Lower lobe of right lung (tissue), 2 donors: ENCODE results near the gene GPR42. TPM values are rescaled to one million over a fixed set of nuclear protein-coding genes. Genes with fewer than 3 reads are reported as not detected.

Experiments used
- ATAC-seq, 2 donors: fragments of 200-7000 bp; cut with Tn5 transposase; one replicate each; pipeline ENCODE4 v1.9.1; 2020 to 2022; ENCODE audit warnings: mild to moderate bottlenecking in 2 of 2, moderate library complexity in 2 of 2
- DNase-seq: peaks from one replicate; pipeline ENCODE4 v3.0.0-alpha.2; 2020
- H3K27ac ChIP-seq: fragments of 200-600 bp; one replicate; pipeline ENCODE4 v1.8.0; 2022
- H3K27me3 ChIP-seq: fragments of 200-600 bp; one replicate; pipeline ENCODE4 v1.8.0; 2022; ENCODE audit warnings: low read depth
- H3K36me3 ChIP-seq: fragments of 200-600 bp; one replicate; pipeline ENCODE4 v1.8.0; 2022; ENCODE audit warnings: mild to moderate bottlenecking
- H3K4me1 ChIP-seq: fragments of 200-600 bp; one replicate; pipeline ENCODE4 v1.8.0; 2022
- H3K4me3 ChIP-seq: fragments of 200-600 bp; one replicate; pipeline ENCODE4 v1.8.0; 2022; ENCODE audit warnings: mild to moderate bottlenecking
- H3K9me3 ChIP-seq: fragments of 200-600 bp; one replicate; pipeline ENCODE4 v1.8.0; 2022
- intact Hi-C: fragments of 100-400 bp; cut with DNase I; formaldehyde crosslinking; loops from one replicate; pipeline ENCODE4 v1.11.0; 2022
- microRNA-seq: library from miRNA; unstranded; fragments of <30 nt; microRNA quantifications from one replicate; pipeline ENCODE4 v1.2.0, GENCODE V29; 2020; ENCODE audit warnings: borderline number of aligned reads
- total RNA-seq: library from RNA; stranded (reverse); fragmentation: NEBNext Ultra II Directional; extraction: Animal tissue kit (Norgen Biotek cat#: 25700); gene quantifications from one replicate; pipeline ENCODE4 v1.2.1, GENCODE V29; 2021
- TF ChIP-seq, protein P1 (sequence below): fragments of 200-600 bp; IDR thresholded peaks from one replicate; pipeline ENCODE4 v1.8.0; 2022; ENCODE audit warnings: antibody characterized with exemption, mild to moderate bottlenecking
- donor health status: DM: no; HTN: yes; CAD: no; lungs with severe emphysema.

Gene GPR42
- total RNA-seq, 1 donor from 2014 or later = not detected

DNA sequence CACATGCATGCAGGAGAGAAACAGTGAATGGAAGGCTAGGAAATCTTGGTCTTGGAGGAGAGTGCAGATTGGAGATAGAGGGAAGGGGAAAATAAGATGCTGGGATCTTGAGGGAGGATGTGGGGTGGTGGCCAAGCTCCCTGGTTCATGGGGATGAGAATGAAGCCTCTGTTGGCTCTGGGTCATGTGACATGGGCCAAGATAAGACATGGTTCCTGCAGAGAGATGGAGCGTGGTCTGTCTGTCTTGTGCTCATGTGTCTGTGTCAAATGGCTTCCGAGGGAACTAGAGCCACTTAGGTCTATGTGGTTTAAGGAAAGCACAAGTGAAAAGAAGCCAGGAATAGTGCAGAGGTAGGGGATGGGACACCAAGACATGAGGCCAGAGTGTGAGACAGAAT, 46.4 kb downstream of the GPR42 start:
- Histone ChIP-seq H3K9me3 (no peaks in the 10 kb centered on the region), H3K4me3 (no peak overlapping the region), H3K4me1 (no peaks in the 10 kb centered on the region), H3K36me3 (no peaks in the 10 kb centered on the region), H3K27me3 (peaks cover 22% of the 10 kb centered on the region), H3K27ac (no peak overlapping the region)
- intact Hi-C loops = no loop called here
- TF ChIP-seq, protein P1, sequence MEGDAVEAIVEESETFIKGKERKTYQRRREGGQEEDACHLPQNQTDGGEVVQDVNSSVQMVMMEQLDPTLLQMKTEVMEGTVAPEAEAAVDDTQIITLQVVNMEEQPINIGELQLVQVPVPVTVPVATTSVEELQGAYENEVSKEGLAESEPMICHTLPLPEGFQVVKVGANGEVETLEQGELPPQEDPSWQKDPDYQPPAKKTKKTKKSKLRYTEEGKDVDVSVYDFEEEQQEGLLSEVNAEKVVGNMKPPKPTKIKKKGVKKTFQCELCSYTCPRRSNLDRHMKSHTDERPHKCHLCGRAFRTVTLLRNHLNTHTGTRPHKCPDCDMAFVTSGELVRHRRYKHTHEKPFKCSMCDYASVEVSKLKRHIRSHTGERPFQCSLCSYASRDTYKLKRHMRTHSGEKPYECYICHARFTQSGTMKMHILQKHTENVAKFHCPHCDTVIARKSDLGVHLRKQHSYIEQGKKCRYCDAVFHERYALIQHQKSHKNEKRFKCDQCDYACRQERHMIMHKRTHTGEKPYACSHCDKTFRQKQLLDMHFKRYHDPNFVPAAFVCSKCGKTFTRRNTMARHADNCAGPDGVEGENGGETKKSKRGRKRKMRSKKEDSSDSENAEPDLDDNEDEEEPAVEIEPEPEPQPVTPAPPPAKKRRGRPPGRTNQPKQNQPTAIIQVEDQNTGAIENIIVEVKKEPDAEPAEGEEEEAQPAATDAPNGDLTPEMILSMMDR = no peak
- no peak for ATAC-seq
- DNase-seq = no peak

DNA sequence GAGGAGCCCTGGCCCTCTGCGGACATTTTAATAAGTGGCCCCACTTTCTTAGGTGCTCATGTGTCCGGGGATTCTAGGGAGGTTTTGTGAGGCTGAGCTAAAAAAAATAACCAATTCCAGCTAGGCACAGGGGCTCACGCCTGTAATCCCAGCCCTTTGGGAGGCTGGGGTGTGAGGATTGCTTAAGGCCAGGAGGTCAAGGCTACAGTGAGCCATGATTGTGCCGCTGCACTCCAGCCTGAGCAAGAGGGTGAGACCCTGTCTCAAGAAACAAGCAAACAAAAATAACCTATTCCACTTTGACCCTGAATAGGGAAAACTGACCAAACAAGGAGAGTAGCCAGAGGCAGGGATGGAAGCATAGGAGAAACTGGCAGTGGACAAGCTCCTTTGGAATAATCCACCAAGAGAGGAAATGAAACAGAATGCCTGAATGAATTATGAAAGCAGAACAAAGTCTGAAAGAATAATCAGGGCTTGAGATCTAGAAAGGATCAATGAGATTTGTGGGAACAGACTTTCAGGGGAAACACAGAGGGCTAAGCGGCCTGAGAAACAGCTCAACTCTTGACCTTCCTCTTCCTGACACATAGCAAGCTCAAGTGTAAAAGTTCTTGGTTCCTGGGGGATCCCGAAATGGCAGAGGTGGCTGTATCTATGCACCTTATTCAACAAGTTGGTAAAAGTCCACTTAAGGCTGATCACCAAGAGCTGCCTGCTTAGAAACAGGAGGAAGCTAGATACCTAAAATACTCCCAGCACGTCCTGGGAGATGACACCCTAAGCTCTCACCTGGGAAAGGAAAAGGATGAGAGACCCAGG, 47.1 kb downstream of the GPR42 start:
- ATAC-seq (no peak), DNase-seq (no peak)
- TF ChIP-seq, protein P1 = no peak
- no peaks in the 10 kb centered on the region for H3K9me3 ChIP-seq
- intact Hi-C loops = no loop called here
- no peaks in the 10 kb centered on the region for H3K4me1 ChIP-seq
- H3K4me3 ChIP-seq = no peak overlapping the region
- peaks cover 22% of the 10 kb centered on the region for H3K27me3 ChIP-seq
- no peaks in the 10 kb centered on the region for H3K36me3 ChIP-seq
- H3K27ac ChIP-seq = no peak overlapping the region

DNA sequence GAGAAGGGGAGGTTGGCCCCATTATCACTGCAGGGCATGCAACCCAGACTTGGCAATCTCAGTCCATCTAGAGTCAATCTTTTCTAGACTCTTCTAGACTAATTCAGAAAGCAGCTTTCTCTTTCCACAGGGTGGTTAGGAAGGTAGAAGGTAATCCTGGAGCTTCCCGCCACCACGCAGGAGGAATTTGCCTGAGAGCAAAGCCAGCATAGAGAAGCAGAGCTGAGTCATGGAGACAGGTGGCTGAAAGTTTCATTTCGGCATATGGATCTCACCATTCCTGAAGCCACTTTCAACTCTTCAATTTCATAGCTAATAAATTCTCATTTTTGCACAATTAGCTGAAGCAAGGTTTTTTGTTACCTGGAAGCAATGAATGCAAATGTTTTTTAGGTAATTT, 48.2 kb downstream of the GPR42 start:
- intact Hi-C loops = no loop called here
- no peak for ATAC-seq
- Histone ChIP-seq H3K27ac (no peak overlapping the region), H3K4me3 (no peak overlapping the region), H3K9me3 (no peaks in the 10 kb centered on the region), H3K4me1 (no peaks in the 10 kb centered on the region), H3K27me3 (peaks cover 22% of the 10 kb centered on the region), H3K36me3 (no peaks in the 10 kb centered on the region)
- TF ChIP-seq, protein P1 = no peak
- DNase-seq = no peak

DNA sequence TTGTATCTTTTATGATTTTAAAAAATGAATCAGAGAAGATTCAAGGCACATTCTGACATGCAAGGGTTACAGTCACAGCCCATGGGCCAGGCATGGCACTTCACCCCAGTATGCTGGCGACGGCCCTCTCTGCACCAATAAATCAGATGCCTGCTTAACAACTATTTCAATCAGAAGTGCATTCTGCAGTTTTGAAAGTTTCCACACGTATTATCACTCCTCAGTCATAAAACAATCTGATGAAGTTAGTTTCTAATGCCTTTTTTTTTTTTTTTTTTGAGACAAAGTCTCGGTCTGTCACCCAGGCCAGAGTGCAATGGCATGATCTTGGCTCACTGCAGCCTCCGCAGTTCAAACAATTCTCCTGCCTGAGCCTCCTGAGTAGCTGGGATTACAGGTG, 48.9 kb downstream of the GPR42 start:
- intact Hi-C loops = no loop called here

DNA sequence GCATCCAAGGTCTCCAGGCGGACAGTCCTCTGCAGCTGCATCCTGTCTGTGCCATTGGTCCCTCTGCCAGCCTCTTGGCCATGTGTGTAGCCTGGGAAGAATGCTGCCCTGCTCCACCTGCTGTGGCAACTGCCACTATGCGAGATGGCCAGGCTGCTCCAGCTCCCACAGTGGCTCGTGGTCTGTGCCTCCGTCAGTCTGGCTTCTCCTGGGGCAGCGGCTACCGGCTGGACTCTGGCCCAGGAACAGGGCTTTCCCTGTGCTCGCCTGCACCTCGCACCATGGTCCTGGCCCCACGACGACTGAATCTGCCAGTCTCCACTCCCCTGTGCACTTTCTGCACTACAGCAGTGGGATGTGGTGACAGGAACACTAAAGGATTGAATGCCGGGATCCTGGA, 50.5 kb downstream of the GPR42 start:
- H3K4me3 ChIP-seq = no peak overlapping the region
- H3K27me3 ChIP-seq = peaks cover 10% of the 10 kb centered on the region
- no peaks in the 10 kb centered on the region for H3K4me1 ChIP-seq
- intact Hi-C loops = no loop called here
- ATAC-seq (no peak), DNase-seq (no peak)
- no peak overlapping the region for H3K27ac ChIP-seq
- TF ChIP-seq, protein P1 = no peak
- H3K9me3 ChIP-seq = no peaks in the 10 kb centered on the region
- H3K36me3 ChIP-seq = no peaks in the 10 kb centered on the region

More for the DNA sequence above, 48.9 kb downstream of the GPR42 start:
- H3K4me3 ChIP-seq = no peak overlapping the region
- peaks cover 22% of the 10 kb centered on the region for H3K27me3 ChIP-seq
- TF ChIP-seq, protein P1 = no peak
- no peak overlapping the region for H3K27ac ChIP-seq
- no peaks in the 10 kb centered on the region for H3K9me3 ChIP-seq
- H3K4me1 ChIP-seq = no peaks in the 10 kb centered on the region
- H3K36me3 ChIP-seq = no peaks in the 10 kb centered on the region
- ATAC-seq (no peak), DNase-seq (no peak)

Small RNA genes within 50 kb of the gene (microRNA-seq; reads per million reads assigned to microRNA genes)
- gene MIR5196 = not detected

Other genes starting within 250 kb of the GPR42 start
- 6.3 TPM for gene LGI4, start 236.0 kb upstream of the GPR42 start, total RNA-seq
- 49.7 TPM for gene FXYD1, start 232.2 kb upstream of the GPR42 start, total RNA-seq
- not detected for gene FXYD7, start 227.8 kb upstream of the GPR42 start, total RNA-seq
- gene FXYD5, start 216.3 kb upstream of the GPR42 start, total RNA-seq = 152 TPM
- gene FAM187B, start 142.3 kb upstream of the GPR42 start, total RNA-seq = 0.41 TPM
- gene LSR, start 122.1 kb upstream of the GPR42 start, total RNA-seq = 74.1 TPM
- gene USF2, start 102.1 kb upstream of the GPR42 start, total RNA-seq = 171 TPM
- gene HAMP, start 88.5 kb upstream of the GPR42 start, total RNA-seq = not detected
- not detected for gene MAG, start 78.9 kb upstream of the GPR42 start, total RNA-seq
- gene CD22, start 41.9 kb upstream of the GPR42 start, total RNA-seq = 19.1 TPM
- gene FFAR1, start 23.2 kb upstream of the GPR42 start, total RNA-seq = not detected
- not detected for gene FFAR3, start 12.6 kb upstream of the GPR42 start, total RNA-seq
- gene FFAR2, start 77.2 kb downstream of the GPR42 start, total RNA-seq = 4.7 TPM
- gene KRTDAP, start 119.4 kb downstream of the GPR42 start, total RNA-seq = 0.89 TPM
- 70.7 TPM for gene DMKN, start 142.6 kb downstream of the GPR42 start, total RNA-seq
- not detected for gene SBSN, start 157.2 kb downstream of the GPR42 start, total RNA-seq
- not detected for gene GAPDHS, start 162.4 kb downstream of the GPR42 start, total RNA-seq
- 81.6 TPM for gene TMEM147, start 174.6 kb downstream of the GPR42 start, total RNA-seq
- not detected for gene ATP4A, start 192.6 kb downstream of the GPR42 start, total RNA-seq
- not detected for gene PMIS2, start 215.1 kb downstream of the GPR42 start, total RNA-seq
- gene HAUS5, start 241.7 kb downstream of the GPR42 start, total RNA-seq = 9.1 TPM